ENCODE measurements around the gene LRCH1. TPM values are rescaled to one million over a fixed set of nuclear protein-coding genes. Genes with fewer than 3 reads are reported as not detected.

LRCH1 gene
- polyA plus RNA-seq, 1 donor = 16.3 TPM

DNA sequence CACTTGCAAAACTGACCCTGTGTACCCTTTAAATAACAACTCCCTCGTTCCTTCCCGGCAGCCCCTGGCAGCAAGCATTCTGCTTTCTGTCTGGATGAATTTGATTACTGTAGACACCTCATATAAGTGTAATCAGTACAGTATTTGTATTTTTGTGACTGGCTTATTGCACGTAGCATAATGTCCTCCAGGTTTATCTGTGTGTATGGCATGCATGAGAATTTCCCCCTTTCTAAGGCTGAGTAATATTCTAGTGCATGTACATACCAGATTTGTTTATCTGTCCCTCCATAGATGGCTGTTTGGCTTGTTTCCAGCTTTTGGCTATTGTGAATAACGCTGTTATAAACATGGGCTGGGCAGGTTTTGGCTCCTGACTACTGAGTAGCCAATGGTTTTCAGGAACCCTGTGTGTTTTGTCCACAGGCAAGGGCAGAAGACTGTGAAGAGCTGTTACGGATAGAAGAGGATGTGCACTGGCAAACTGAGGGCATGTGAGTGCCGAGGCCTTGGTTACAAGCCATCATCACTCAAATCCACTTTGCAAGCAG lies 146.0 kb downstream of the LRCH1 start:
- Histone ChIP-seq H3K27me3 (ENCODE audit: control insufficient read depth, insufficient read depth, low read length) (no peaks in the 10 kb centered on the region), H3K4me3 (ENCODE audit: low read length) (no peak overlapping the region), H3K36me3 (ENCODE audit: control insufficient read depth, insufficient read depth, low read length) (peaks cover 59% of the 10 kb centered on the region), H3K4me1 (ENCODE audit: control insufficient read depth, insufficient read depth, low read length) (no peaks in the 10 kb centered on the region), H3K9me3 (ENCODE audit: control insufficient read depth, low read depth, low read length) (no peaks in the 10 kb centered on the region), H3K27ac (ENCODE audit: low read length) (no peak overlapping the region)
- no peak for DNase-seq
- 80% methylated on average over 1 of the region's 6 CpGs for WGBS (ENCODE audit: insufficient coverage, low lambda C conversion rate)

DNA sequence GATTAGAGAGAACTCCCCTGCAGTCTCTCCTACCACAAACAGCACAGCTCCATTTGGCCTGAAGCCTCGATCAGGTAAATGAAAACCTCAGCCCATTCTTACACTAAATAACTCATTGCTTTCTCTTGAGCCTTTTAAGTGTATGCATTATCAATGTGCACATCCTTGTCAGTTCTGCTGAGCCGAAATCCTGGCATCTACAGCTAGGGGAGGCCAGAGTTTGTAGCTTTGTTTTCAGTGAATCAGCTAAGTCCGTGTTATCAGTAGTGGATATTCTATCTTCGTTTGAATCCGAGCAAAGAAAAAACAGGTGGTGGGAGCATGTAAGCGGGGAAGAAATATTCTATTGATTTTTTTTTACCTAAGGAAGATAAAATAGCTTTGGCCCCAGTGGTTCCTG lies 159.6 kb downstream of the LRCH1 start:
- 43% methylated on average over 4 of the region's 6 CpGs for WGBS (ENCODE audit: insufficient coverage, low lambda C conversion rate)
- Histone ChIP-seq H3K36me3 (ENCODE audit: control insufficient read depth, insufficient read depth, low read length) (peaks cover 38% of the 10 kb centered on the region), H3K4me1 (ENCODE audit: control insufficient read depth, insufficient read depth, low read length) (no peaks in the 10 kb centered on the region), H3K4me3 (ENCODE audit: low read length) (no peak overlapping the region), H3K27ac (ENCODE audit: low read length) (no peak overlapping the region), H3K27me3 (ENCODE audit: control insufficient read depth, insufficient read depth, low read length) (no peaks in the 10 kb centered on the region), H3K9me3 (ENCODE audit: control insufficient read depth, low read depth, low read length) (no peaks in the 10 kb centered on the region)
- DNase-seq = no peak

- Histone ChIP-seq H3K27me3 (ENCODE audit: control insufficient read depth, insufficient read depth, low read length) (no peaks in the 10 kb centered on the region), H3K9me3 (ENCODE audit: control insufficient read depth, low read depth, low read length) (no peaks in the 10 kb centered on the region), H3K4me1 (ENCODE audit: control insufficient read depth, insufficient read depth, low read length) (no peaks in the 10 kb centered on the region), H3K4me3 (ENCODE audit: low read length) (no peak overlapping the region), H3K27ac (ENCODE audit: low read length) (no peak overlapping the region), H3K36me3 (ENCODE audit: control insufficient read depth, insufficient read depth, low read length) (peaks cover 28% of the 10 kb centered on the region)
- WGBS (ENCODE audit: insufficient coverage, low lambda C conversion rate) = 100% methylated on average over 1 of the region's 3 CpGs
- no peak for DNase-seq
Observed at GRCh38 chr13:46715363-46715762, 162.4 kb downstream of the LRCH1 start.

DNA sequence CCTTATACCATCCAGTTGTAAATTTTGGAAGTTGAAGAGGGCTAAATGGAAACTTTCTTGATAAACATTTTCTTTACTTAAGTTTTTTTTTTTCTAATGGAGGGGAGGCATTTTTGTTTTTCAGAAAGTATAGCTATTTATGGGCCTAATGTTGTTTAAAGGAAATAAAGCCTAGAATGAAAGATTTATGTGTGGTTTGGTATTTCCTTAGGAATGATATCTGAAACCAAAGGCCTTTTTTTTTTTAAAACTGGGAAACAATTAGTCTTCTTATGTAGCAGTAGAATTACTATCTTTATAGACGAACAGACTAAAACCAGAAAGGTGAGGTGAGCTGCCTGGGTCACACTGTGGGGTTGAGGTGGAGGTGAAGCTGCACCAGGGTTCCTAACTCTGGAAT lies 163.9 kb downstream of the LRCH1 start:
- DNase-seq = no peak
- Histone ChIP-seq H3K9me3 (ENCODE audit: control insufficient read depth, low read depth, low read length) (no peaks in the 10 kb centered on the region), H3K4me1 (ENCODE audit: control insufficient read depth, insufficient read depth, low read length) (no peaks in the 10 kb centered on the region), H3K27ac (ENCODE audit: low read length) (no peak overlapping the region), H3K36me3 (ENCODE audit: control insufficient read depth, insufficient read depth, low read length) (peaks cover 18% of the 10 kb centered on the region), H3K4me3 (ENCODE audit: low read length) (no peak overlapping the region), H3K27me3 (ENCODE audit: control insufficient read depth, insufficient read depth, low read length) (no peaks in the 10 kb centered on the region)
- WGBS (ENCODE audit: insufficient coverage, low lambda C conversion rate) = no CpG with 5 or more reads among the region's 1 CpG

DNA sequence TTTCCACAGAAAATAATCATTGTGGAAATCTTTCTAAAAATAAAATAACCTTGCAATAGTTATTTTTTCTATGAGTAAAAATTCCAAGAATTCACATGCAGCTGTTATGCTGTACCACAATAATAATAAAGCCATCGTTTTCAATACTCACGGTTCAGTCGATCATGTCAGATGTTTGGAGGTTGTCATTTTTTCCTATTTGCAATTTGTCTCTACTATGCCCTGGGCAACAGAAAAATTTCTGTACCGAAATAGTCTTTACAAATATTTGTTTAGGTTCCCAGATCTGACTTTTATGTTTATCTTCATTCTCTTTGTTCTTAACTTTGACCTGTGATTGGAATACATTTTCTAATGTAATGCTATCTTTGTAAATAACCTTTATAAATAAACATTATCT lies 164.3 kb downstream of the LRCH1 start:
- H3K4me1 ChIP-seq (ENCODE audit: control insufficient read depth, insufficient read depth, low read length) = no peaks in the 10 kb centered on the region
- no peaks in the 10 kb centered on the region for H3K9me3 ChIP-seq (ENCODE audit: control insufficient read depth, low read depth, low read length)
- no peak for DNase-seq
- H3K36me3 ChIP-seq (ENCODE audit: control insufficient read depth, insufficient read depth, low read length) = peaks cover 15% of the 10 kb centered on the region
- H3K27me3 ChIP-seq (ENCODE audit: control insufficient read depth, insufficient read depth, low read length) = no peaks in the 10 kb centered on the region
- 79% methylated on average over 4 of the region's 4 CpGs for WGBS (ENCODE audit: insufficient coverage, low lambda C conversion rate)
- no peak overlapping the region for H3K27ac ChIP-seq (ENCODE audit: low read length)
- no peak overlapping the region for H3K4me3 ChIP-seq (ENCODE audit: low read length)

DNA sequence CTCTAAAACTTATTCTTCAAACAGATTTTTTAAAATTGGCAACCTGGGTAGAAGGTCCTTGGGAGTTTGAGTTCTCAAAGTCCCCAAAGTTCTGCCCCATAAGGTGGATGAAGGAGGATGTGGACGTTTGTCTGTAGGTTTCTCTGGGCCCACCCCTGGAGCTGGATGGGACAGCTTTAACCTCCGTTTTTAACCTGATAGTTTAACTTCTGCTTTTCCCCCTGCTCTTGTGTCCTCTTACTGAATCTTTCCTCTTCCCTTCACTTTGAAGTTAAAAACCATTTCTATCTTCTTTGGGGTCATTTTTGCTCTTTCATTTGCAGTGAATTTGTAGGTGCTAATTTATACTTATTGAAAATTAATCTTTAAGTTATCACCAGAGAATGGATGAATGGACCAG lies 164.9 kb downstream of the LRCH1 start:
- peaks cover 11% of the 10 kb centered on the region for H3K36me3 ChIP-seq (ENCODE audit: control insufficient read depth, insufficient read depth, low read length)
- H3K27ac ChIP-seq (ENCODE audit: low read length) = no peak overlapping the region
- no peak overlapping the region for H3K4me3 ChIP-seq (ENCODE audit: low read length)
- no peak for DNase-seq
- H3K4me1 ChIP-seq (ENCODE audit: control insufficient read depth, insufficient read depth, low read length) = no peaks in the 10 kb centered on the region
- no peaks in the 10 kb centered on the region for H3K9me3 ChIP-seq (ENCODE audit: control insufficient read depth, low read depth, low read length)
- no CpG with 5 or more reads among the region's 2 CpGs for WGBS (ENCODE audit: insufficient coverage, low lambda C conversion rate)
- no peaks in the 10 kb centered on the region for H3K27me3 ChIP-seq (ENCODE audit: control insufficient read depth, insufficient read depth, low read length)

- no peak for DNase-seq
- no peaks in the 10 kb centered on the region for H3K9me3 ChIP-seq (ENCODE audit: control insufficient read depth, low read depth, low read length)
- peaks cover 20% of the 10 kb centered on the region for H3K36me3 ChIP-seq (ENCODE audit: control insufficient read depth, insufficient read depth, low read length)
- no peaks in the 10 kb centered on the region for H3K4me1 ChIP-seq (ENCODE audit: control insufficient read depth, insufficient read depth, low read length)
- no peaks in the 10 kb centered on the region for H3K27me3 ChIP-seq (ENCODE audit: control insufficient read depth, insufficient read depth, low read length)
- no peak overlapping the region for H3K4me3 ChIP-seq (ENCODE audit: low read length)
- WGBS (ENCODE audit: insufficient coverage, low lambda C conversion rate) = 100% methylated on average over 1 of the region's 8 CpGs
- H3K27ac ChIP-seq (ENCODE audit: low read length) = no peak overlapping the region
Observed at GRCh38 chr13:46720189-46720588, 167.2 kb downstream of the LRCH1 start.

GRCh38 chr13:46721054-46721453 lies 168.1 kb downstream of the LRCH1 start:
- Histone ChIP-seq H3K4me3 (ENCODE audit: low read length) (no peak overlapping the region), H3K27ac (ENCODE audit: low read length) (no peak overlapping the region), H3K9me3 (ENCODE audit: control insufficient read depth, low read depth, low read length) (no peaks in the 10 kb centered on the region), H3K36me3 (ENCODE audit: control insufficient read depth, insufficient read depth, low read length) (peaks cover 20% of the 10 kb centered on the region), H3K4me1 (ENCODE audit: control insufficient read depth, insufficient read depth, low read length) (no peaks in the 10 kb centered on the region), H3K27me3 (ENCODE audit: control insufficient read depth, insufficient read depth, low read length) (no peaks in the 10 kb centered on the region)
- peak; percentile 11 to 18 for DNase-seq
- WGBS (ENCODE audit: insufficient coverage, low lambda C conversion rate) = no CpG with 5 or more reads among the region's 4 CpGs

DNA sequence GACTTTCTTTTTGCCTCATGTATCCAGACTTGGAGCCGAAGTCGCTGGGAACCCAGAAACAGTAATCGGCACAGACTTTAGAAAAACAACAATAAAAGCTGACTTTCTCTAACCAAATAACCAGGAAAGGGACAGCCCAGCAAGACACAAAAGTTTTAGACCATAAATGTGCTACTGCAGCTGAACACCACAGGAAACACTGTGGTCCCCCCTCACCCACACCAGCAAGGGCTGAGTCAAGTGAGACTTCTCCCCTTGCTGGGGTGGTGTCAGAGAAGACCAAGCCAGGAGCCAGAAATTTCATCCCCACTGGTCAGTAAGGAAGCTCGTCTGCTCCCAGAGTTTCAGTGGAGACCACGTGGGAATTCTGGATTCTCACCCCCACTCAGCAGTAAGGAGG lies 173.4 kb downstream of the LRCH1 start:
- DNase-seq = no peak
- Histone ChIP-seq H3K27ac (ENCODE audit: low read length) (no peak overlapping the region), H3K4me3 (ENCODE audit: low read length) (no peak overlapping the region), H3K36me3 (ENCODE audit: control insufficient read depth, insufficient read depth, low read length) (peaks cover 49% of the 10 kb centered on the region), H3K27me3 (ENCODE audit: control insufficient read depth, insufficient read depth, low read length) (no peaks in the 10 kb centered on the region), H3K4me1 (ENCODE audit: control insufficient read depth, insufficient read depth, low read length) (no peaks in the 10 kb centered on the region), H3K9me3 (ENCODE audit: control insufficient read depth, low read depth, low read length) (no peaks in the 10 kb centered on the region)
- WGBS (ENCODE audit: insufficient coverage, low lambda C conversion rate) = no CpG with 5 or more reads among the region's 5 CpGs

DNA sequence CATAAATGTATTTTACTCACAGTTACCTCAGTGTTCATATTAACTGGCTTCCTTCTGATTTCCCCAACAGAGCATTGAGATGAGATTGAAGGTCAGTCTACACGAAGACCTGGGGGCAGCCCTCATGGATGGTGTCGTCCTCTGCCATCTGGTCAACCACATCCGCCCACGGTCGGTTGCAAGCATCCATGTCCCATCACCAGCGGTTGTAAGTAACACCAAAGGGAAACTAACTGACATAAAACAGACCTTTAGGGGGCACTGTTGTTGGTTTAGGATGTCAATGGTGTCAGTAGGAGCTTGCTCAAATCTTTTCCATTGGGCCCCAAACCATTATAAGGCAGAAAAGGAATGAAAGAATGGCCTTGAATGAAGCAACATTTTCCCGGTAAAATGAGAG lies 175.8 kb downstream of the LRCH1 start:
- WGBS (ENCODE audit: insufficient coverage, low lambda C conversion rate) = 100% methylated on average over 1 of the region's 7 CpGs
- peaks cover 63% of the 10 kb centered on the region for H3K36me3 ChIP-seq (ENCODE audit: control insufficient read depth, insufficient read depth, low read length)

GRCh38 chr13:46731535-46731934 lies 178.6 kb downstream of the LRCH1 start:
- H3K36me3 ChIP-seq (ENCODE audit: control insufficient read depth, insufficient read depth, low read length) = peaks cover 51% of the 10 kb centered on the region
- H3K27me3 ChIP-seq (ENCODE audit: control insufficient read depth, insufficient read depth, low read length) = no peaks in the 10 kb centered on the region
- peak; percentile 16 to 44 for DNase-seq
- H3K4me1 ChIP-seq (ENCODE audit: control insufficient read depth, insufficient read depth, low read length) = no peaks in the 10 kb centered on the region
- WGBS (ENCODE audit: insufficient coverage, low lambda C conversion rate) = 78% methylated on average over 2 of the region's 6 CpGs
- no peak overlapping the region for H3K4me3 ChIP-seq (ENCODE audit: low read length)
- H3K27ac ChIP-seq (ENCODE audit: low read length) = no peak overlapping the region
- no peaks in the 10 kb centered on the region for H3K9me3 ChIP-seq (ENCODE audit: control insufficient read depth, low read depth, low read length)

More for the DNA sequence above, 175.8 kb downstream of the LRCH1 start:
- no peak overlapping the region for H3K27ac ChIP-seq (ENCODE audit: low read length)
- H3K27me3 ChIP-seq (ENCODE audit: control insufficient read depth, insufficient read depth, low read length) = no peaks in the 10 kb centered on the region
- no peaks in the 10 kb centered on the region for H3K4me1 ChIP-seq (ENCODE audit: control insufficient read depth, insufficient read depth, low read length)
- no peaks in the 10 kb centered on the region for H3K9me3 ChIP-seq (ENCODE audit: control insufficient read depth, low read depth, low read length)
- H3K4me3 ChIP-seq (ENCODE audit: low read length) = no peak overlapping the region
- DNase-seq = no peak

All from large intestine (tissue), 3 donors.